GM19467 (cell line): ENCODE measurements around the gene SERPINA12.
"Not testable (repeated sequence)": the region's sequence is repeated elsewhere in the genome, so short reads cannot be mapped to it uniquely, and the experiment has no call there.

Source experiments
- ATAC-seq: cut with Tn5 transposase; IDR thresholded peaks from one replicate; pipeline ENCODE4 v1.9.1; 2021; ENCODE audit warnings: mild to moderate bottlenecking, moderate library complexity; ENCODE audit not compliant: unreplicated experiment

The SERPINA12 gene

DNA sequence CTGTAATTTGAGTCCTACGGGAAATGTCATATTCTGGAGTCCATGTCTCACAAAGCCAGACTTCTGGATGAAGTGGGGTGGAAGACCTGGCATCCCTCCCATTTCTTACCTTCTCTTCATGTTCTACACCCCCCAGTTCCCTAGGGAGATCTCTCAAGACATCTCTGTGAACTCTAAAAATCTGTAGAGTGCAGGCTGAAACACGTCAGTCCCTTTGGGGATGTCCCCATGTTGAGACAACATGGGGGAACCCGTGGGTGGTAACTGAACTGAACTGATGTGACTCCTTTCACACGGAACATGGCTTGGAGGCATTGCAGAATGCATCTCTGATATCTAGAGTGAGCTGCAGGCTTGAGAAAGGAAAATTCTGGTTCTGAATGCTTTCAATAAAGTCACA, 15.2 kb downstream of the SERPINA12 start:
- no peak for ATAC-seq

GRCh38 chr14:94491511-94491910, 17.8 kb downstream of the SERPINA12 start:
- no peak for ATAC-seq

GRCh38 chr14:94489336-94489735, 19.9 kb downstream of the SERPINA12 start:
- no peak for ATAC-seq

DNA sequence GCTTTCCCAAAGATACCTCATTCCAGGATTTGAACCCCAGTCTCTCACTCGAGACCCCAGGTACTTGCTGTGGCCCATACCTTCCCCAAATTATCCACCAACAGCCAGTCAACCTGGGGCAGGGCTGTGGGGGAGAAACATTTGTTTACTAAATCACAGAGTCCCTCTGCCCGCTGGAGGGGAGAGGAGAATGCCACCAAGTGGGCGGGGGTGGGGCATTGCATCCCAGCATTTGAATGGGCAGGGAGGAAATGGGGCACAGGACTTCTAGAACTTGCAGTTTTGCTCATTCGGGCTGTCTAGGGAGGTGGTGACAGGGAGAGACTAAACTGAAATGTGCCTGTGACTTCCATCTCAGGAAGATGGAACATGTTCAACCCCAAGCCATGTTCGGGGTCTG, 22.4 kb downstream of the SERPINA12 start:
- no peak for ATAC-seq

- peak; percentile 60 for ATAC-seq
These were observed 23.1 kb downstream of the SERPINA12 start for GRCh38 chr14:94485944-94486841.

- no peak for ATAC-seq
These were observed 24.8 kb downstream of the SERPINA12 start for GRCh38 chr14:94484481-94484880.

DNA sequence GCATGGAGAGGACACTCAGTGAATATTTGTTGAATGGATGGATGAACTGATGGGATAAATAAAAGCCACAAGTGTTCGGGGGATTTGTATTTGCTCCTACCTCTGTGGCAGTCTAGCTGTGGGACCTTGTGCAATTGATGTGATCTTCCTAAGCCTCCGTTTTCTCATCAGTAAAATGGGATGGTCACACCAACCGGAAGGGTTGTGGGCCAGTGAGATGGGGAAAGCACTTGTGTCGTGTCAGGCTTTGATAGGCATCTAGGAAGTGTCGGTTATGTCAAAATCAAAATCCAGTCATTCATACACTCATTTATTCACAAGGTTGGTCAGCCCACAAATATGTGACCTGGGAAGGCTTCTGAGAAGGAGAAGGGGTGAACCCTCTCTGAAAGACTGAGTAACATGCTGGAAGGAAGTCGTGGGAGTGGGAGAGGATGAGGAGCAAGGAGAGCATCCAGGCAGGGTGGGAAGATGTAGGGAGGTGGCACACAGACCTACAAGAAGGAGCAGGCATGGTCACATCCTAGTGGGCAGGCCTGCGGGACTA, 25.5 kb downstream of the SERPINA12 start:
- ATAC-seq = no peak

DNA sequence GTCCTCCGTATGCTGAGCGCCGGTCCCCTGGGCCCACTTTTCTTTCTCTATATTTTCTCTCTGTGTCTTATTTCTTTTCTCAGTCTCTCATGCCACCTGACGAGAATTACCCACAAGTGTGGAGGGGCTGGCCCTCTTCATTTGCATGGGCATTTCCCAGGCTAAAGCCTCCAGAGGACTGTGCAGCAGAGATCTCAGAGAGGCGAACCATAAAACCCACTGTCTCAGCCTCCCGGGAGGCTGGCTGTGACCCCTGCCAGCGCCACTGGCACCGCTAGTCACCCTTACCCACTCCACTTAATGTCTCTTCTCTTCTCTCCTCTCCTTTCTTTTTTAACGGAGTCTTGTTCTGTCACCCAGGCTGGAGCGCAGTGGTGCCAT, 26.2 kb downstream of the SERPINA12 start:
- ATAC-seq = no peak

GRCh38 chr14:94482132-94483070, 26.9 kb downstream of the SERPINA12 start:
- ATAC-seq = not testable (repeated sequence)

DNA sequence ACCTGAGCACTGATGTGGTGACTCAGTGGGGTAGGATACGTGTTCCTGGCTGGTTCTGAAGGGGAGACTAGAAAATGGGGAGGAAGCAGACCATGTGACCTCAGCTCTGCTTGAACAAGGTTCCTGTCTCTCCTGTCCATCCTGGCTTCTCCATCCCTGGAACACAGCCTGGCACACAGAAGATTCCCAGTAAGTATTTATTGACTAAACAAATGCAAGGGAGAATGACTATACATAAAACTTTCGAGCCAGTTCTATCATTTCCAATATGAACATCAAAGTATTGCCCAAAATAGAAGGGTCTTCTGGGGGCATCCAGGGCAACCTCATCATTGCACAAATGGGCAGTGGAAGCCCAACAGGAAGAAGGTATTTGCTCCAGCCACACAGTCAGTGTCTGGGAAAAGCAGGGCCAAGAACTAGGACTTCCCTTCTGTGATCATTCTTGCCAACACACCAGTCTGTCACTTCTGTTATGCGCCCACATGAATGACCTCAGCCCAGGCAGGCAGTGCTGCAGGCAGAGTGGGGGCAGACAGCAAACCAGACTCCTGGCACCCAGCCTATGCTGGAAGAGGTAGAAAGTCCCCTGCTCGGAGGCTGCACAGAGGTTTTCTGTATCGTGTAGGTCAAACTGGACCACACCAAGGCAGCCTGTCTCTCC, 27.7 kb downstream of the SERPINA12 start:
- ATAC-seq = no peak

GRCh38 chr14:94480809-94481208, 28.5 kb downstream of the SERPINA12 start:
- ATAC-seq = no peak

GRCh38 chr14:94478420-94478819, 30.8 kb downstream of the SERPINA12 start:
- no peak for ATAC-seq

DNA sequence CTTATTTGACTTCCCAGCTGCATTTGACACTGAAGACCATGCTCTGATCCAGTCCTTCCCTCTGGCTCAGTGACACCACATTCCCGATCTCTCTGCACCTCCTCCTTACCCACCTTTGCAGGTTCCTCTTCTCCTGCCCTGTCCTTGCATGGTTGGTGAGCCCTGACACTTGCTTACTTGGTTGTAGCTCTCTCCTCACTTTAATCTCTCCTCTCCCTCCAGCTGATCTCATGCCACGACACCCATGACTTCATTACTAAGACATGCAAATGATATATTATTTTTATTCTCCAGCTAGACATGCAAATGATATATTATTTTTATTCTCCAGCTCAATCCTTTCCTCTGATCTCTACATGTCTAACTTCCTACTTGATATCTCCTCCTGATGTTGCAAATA, 33.2 kb downstream of the SERPINA12 start, which contains the start of gene SERPINA9:
TSS of gene SERPINA9 (minus strand) at position 175 of the 400 bp plus-strand sequence. CDS start 6,357 bp downstream, outside the sequence.
- ATAC-seq = no peak

DNA sequence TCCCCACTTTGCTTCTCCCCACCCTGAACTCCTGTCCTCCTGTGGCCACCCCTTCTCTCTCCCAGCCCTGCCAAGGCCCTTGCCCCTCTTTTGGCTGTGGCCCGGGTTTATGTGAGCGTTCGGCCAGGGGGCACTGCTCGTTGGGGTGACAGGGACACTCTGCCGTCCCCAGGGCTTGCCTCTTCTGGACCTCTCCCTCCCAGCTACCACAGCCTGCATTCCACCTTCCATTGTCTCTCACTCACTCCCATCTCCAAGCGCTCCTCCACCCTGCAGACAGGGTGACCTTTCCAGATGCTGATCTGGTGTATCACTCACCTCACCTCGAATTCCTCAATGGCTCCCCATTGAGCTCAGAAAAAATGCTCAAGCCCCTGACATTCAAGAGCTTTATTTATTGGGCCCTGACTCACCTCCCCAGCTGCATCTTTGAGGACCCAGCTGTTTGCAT, 34.7 kb downstream of the SERPINA12 start:
- no peak for ATAC-seq

- no peak for ATAC-seq
These were observed 35.4 kb downstream of the SERPINA12 start for GRCh38 chr14:94473666-94474410.

DNA sequence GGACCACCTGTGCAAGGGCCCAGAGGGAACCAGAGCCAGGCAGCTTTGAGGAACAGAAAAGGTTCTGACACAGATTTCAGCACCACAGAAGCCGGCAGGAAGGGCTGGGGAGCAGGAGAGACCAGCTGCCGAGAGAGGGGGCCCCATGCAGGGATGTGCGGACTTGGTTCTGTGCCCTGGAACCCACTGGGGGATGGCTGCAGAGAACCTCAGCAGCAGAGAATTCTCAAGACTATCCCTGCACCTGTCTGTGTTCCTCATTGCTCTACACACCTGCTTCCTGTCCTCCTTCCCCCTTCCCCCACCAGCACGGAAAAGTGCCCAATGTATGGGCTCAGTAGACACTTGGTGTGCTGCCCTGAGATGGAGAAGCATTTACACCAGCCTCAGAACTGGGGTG, 36.4 kb downstream of the SERPINA12 start:
- ATAC-seq = no peak

- ATAC-seq = no peak
These were observed 38.2 kb downstream of the SERPINA12 start for GRCh38 chr14:94471045-94471444.

DNA sequence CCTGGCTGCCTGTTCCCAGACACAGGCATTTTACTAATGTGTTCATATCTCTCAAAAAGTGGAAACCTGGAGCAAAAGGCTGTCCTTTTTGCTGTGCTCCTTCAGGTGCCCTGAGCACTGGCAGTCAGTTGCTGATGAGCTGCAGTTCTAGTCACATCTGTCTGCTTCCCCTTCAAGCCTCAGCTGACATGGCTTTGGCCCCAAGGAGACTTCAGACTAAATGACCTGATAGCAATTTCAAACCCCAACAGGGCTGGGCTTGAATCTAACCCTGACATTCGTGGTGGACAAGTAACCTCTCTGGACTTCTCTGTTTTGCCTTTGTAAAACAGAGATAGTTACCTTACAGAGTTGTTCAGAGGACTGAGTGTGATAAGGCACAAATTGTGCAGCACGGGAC, 39.0 kb downstream of the SERPINA12 start:
- ATAC-seq = no peak

DNA sequence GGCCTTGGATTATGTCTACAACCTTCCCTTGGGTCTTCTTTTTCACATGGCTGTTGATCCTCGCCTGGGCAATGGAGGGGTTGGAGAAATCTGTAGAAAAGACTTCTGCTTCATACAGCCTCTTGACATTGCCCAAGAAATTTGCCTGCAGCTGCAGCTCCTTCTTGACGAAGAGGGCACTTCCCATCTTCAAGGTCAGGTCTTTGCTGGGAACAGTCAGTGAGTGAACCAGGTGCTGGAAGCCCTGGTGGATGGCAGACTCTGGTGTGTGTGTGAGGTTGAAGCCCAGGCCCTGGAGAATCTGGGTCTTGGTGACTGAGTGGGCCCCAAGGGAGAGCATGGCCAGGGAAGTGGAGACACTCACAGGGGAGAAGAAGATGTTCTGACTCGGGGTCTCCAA, 40.0 kb downstream of the SERPINA12 start:
- no peak for ATAC-seq
